ENCODE data around the gene SLC10A4. TPM values are rescaled to one million over a fixed set of nuclear protein-coding genes. Genes with fewer than 3 reads are reported as not detected.

SLC10A4 gene
- total RNA-seq, 2 experiments from 2014 or later, result not detected

GRCh38 chr4:48504352-48504751 lies 21.2 kb downstream of the SLC10A4 start:
- H3K9me3 Mint-ChIP-seq, result no peaks in the 10 kb centered on the region
- H3K4me1 ChIP-seq (ENCODE audit: insufficient read depth, low read length), result no peaks in the 10 kb centered on the region
- no peak for ATAC-seq (ENCODE audit: poor library complexity)
- intact Hi-C loops (cut with DNase I, micrococcal nuclease), result no loop called here
- ChIA-PET POLR2A (no interaction called here), CTCF (no interaction called here)
- no peak overlapping the region for H3K4me3 ChIP-seq (ENCODE audit: low read length)
- no peak for DNase-seq
- H3K27me3 Mint-ChIP-seq, result no peaks in the 10 kb centered on the region
- no peak overlapping the region for H3K27ac Mint-ChIP-seq
- no peaks in the 10 kb centered on the region for H3K27me3 ChIP-seq (ENCODE audit: control insufficient read depth in 1 of 2, insufficient read depth in 2 of 2, low read length in 2 of 2)
- no peak overlapping the region for H3K4me3 Mint-ChIP-seq
- peaks cover 4% of the 10 kb centered on the region for H3K4me1 Mint-ChIP-seq (ENCODE audit: low read depth)
- peaks cover 57% of the 10 kb centered on the region for H3K36me3 ChIP-seq (ENCODE audit: insufficient read depth, low read length)
- H3K27ac ChIP-seq (ENCODE audit: low read depth in 1 of 2, low read length in 2 of 2), result no peak overlapping the region
- no peak for TF ChIP-seq CTCF (IDR thresholded peaks at IDR 0.05)
- H3K9me3 ChIP-seq (ENCODE audit: control insufficient read depth in 1 of 2, insufficient read depth in 1 of 2, low read length in 2 of 2), result no peaks in the 10 kb centered on the region
- H3K36me3 Mint-ChIP-seq (ENCODE audit: low read depth), result peaks cover 78% of the 10 kb centered on the region

DNA sequence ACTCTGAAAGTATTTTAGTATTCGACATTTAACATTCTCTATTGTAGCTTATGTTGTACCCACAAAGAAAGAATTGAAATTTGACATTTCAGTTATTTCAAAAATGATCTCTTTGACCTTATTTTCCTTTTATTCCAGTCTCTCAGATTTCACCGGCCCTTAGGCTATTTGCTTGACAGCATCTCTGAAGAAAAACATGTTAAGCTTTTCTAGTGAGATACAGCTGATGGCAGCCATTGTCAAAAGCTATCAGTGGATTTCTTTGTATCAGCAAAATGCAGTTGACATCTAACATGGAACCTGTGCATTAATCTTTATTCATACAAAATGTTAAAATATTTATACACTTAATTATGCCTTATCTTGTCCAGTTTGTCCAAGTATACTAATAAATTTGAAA lies 23.6 kb downstream of the SLC10A4 start:
- ChIA-PET POLR2A (no interaction called here), CTCF (no interaction called here)
- Histone ChIP-seq H3K4me1 (ENCODE audit: insufficient read depth, low read length) (no peaks in the 10 kb centered on the region), H3K36me3 (ENCODE audit: insufficient read depth, low read length) (peaks cover 73% of the 10 kb centered on the region), H3K27me3 (ENCODE audit: control insufficient read depth in 1 of 2, insufficient read depth in 2 of 2, low read length in 2 of 2) (no peaks in the 10 kb centered on the region), H3K4me3 (ENCODE audit: low read length) (no peak overlapping the region), H3K27ac (ENCODE audit: low read depth in 1 of 2, low read length in 2 of 2) (no peak overlapping the region), H3K9me3 (ENCODE audit: control insufficient read depth in 1 of 2, insufficient read depth in 1 of 2, low read length in 2 of 2) (no peaks in the 10 kb centered on the region)
- intact Hi-C loops (cut with DNase I, micrococcal nuclease), result no loop called here
- Mint-ChIP-seq H3K27ac (no peak overlapping the region), H3K4me3 (no peak overlapping the region), H3K9me3 (no peaks in the 10 kb centered on the region), H3K27me3 (no peaks in the 10 kb centered on the region), H3K36me3 (ENCODE audit: low read depth) (peaks cover 83% of the 10 kb centered on the region), H3K4me1 (ENCODE audit: low read depth) (no peaks in the 10 kb centered on the region)
- no peak for TF ChIP-seq CTCF (IDR thresholded peaks at IDR 0.05)
- DNase-seq (no peak), ATAC-seq (ENCODE audit: poor library complexity) (no peak)

GRCh38 chr4:48509543-48509942 lies 26.4 kb downstream of the SLC10A4 start:
- H3K36me3 ChIP-seq (ENCODE audit: insufficient read depth, low read length), result peaks cover 87% of the 10 kb centered on the region
- peaks cover 89% of the 10 kb centered on the region for H3K36me3 Mint-ChIP-seq (ENCODE audit: low read depth)

More at GRCh38 chr4:48509543-48509942, 26.4 kb downstream of the SLC10A4 start:
- intact Hi-C loops (cut with DNase I, micrococcal nuclease), result no loop called here
- no peak for DNase-seq
- TF ChIP-seq CTCF (IDR thresholded peaks at IDR 0.05), result no peak
- H3K9me3 Mint-ChIP-seq, result no peaks in the 10 kb centered on the region
- no peaks in the 10 kb centered on the region for H3K27me3 ChIP-seq (ENCODE audit: control insufficient read depth in 1 of 2, insufficient read depth in 2 of 2, low read length in 2 of 2)
- no peaks in the 10 kb centered on the region for H3K9me3 ChIP-seq (ENCODE audit: control insufficient read depth in 1 of 2, insufficient read depth in 1 of 2, low read length in 2 of 2)
- ATAC-seq (ENCODE audit: poor library complexity), result no peak
- ChIA-PET POLR2A (no interaction called here), CTCF (no interaction called here)
- H3K27me3 Mint-ChIP-seq, result no peaks in the 10 kb centered on the region
- H3K27ac Mint-ChIP-seq, result no peak overlapping the region
- H3K4me3 ChIP-seq (ENCODE audit: low read length), result no peak overlapping the region
- H3K4me1 ChIP-seq (ENCODE audit: insufficient read depth, low read length), result no peaks in the 10 kb centered on the region
- H3K4me1 Mint-ChIP-seq (ENCODE audit: low read depth), result no peaks in the 10 kb centered on the region
- H3K27ac ChIP-seq (ENCODE audit: low read depth in 1 of 2, low read length in 2 of 2), result no peak overlapping the region
- H3K4me3 Mint-ChIP-seq, result no peak overlapping the region
